ENCODE measurements around the gene ZNF319.

Gene ZNF319

DNA sequence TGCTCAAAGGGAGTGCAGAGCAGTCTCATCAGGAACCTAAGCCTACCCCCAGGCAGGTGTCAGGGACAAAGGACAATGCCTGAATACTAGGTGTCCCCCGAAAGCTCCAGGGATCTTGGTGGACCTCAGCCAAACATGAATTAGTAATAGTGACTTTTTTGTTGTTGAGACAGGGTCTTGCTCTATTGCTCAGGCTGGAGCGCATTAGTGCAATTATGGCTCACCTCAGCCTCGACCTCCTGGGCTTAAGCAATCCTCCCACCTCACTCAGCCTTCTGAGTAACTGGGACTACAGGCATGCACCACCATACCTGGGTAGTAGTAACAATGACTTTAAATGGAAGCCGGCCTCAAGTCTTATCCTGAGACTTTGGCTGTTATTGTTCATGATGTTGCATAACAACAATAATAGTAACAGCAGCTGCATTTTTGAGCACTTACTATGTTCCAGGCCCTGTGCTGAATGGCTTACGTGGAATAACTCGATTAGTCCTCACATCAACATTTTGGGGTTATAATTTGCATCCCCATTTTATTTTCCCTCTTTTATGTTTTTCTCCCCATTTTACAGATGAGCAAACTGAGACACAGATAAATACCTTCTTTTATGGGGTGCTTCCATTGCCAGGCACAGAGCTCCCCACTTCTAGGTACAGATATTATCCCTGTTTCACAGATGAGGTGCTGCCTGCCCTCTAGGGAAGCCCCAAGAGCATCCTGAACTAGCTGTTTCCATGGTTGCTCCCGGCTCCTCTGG is 49.1 kb downstream of the ZNF319 start:
- DNase-seq: no peak

DNA sequence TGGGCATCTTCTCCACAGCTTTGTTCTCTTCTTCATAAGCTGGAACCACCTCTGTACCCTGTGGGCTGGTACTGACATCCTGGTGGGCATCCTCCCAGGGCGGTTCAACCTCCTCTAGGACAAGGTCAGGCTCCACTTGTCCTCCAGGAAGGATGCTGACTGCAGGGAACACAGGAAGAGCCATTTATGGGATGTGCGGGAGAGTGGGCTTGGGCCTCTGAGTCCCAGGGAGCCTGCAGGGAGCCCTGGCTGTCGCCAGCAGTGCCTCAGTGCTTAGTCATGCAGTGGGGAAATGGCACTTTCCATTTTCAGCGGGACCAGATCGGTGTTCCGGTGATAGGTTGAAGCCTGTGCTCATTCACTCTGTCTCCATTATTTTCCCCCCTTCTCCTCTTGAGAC is 50.1 kb downstream of the ZNF319 start:
- DNase-seq: no peak

DNA sequence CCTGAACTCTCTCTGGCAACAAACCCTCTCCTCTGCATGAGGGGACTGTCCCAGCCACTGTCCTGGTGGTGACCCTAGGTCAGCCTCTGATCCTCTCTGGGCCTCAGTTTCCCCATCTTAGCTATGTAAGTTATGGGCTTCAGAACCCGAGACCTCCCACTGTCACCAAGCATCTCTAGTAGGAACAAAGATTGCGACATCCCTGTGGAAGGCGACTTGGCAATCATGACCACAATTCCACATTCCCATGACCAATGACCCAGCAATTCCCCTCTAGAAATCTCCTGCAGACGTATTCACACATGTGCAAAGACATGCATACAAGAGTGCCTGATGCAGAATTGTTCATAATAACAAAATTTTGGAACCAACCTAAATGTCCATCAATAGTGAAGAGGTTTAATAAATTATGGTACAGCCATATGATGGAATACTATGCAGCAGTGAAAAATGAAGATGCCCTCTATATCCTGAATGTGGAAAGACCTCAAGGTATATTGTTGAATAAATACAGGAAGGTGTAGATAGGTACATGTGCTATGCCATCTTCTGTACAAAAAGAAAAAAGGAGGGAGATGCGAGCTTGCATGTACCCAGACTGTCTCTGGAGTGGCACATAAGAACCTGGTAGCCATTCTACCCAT is 50.8 kb downstream of the ZNF319 start:
- DNase-seq: no peak

DNA sequence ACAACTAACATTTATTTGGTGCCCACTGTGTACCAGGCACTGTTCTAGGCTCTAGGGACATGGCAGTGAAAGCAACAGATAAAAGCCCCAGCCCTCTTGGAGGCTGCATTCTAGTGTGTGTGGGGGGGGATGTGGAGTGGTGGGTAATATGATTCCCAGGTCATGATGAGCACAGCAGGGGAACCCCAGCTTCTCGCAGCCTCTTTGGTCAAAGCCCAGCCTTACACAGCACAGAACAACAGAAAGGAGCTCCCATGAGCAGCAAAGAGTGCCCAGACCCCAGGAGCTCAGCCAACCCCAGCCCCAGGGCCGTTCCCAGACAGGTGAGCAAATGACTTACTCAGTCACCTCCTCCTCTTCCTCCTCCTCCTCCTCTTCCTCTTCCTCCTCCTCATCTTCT is 51.5 kb downstream of the ZNF319 start:
- no peak for DNase-seq

DNA sequence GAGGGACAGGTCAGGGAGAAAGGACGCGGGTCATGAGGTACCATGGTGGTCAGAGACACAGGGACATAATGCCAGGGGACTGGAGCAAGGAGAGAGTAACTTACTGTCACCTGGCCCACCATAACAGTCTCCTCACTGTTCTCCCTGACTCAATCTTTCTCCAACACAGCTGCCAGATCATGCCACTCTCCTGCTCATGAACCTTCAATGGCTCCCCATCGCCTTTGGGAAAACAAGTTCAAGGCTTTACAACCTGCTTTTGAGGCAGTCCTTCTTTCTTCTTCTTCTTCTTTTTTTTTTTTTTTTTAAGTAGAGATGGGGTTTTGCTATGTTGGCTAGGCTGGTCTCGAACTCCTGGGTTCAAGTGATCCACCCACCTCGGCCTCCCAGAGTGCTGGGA is 52.4 kb downstream of the ZNF319 start:
- DNase-seq: no peak

DNA sequence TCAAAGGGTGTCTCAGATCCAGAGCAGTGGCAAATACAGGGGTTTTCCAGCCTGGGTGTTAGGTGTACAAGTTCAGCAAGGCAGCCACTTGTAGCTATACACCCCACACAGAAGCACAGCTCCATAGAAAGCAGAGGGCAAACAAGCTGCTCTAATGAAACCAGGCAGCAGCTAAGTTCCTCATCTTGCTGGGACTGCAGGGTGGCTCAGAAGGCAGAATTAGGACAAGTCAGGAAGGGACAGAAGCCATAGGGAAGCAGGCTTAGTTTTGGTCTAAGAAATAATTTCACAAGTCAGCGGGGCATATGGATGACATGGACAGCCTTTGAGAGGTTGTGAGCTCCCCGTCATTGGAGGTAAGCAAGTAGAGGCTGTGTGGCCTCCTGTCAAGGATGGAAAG is 53.2 kb downstream of the ZNF319 start:
- DNase-seq: no peak

DNA sequence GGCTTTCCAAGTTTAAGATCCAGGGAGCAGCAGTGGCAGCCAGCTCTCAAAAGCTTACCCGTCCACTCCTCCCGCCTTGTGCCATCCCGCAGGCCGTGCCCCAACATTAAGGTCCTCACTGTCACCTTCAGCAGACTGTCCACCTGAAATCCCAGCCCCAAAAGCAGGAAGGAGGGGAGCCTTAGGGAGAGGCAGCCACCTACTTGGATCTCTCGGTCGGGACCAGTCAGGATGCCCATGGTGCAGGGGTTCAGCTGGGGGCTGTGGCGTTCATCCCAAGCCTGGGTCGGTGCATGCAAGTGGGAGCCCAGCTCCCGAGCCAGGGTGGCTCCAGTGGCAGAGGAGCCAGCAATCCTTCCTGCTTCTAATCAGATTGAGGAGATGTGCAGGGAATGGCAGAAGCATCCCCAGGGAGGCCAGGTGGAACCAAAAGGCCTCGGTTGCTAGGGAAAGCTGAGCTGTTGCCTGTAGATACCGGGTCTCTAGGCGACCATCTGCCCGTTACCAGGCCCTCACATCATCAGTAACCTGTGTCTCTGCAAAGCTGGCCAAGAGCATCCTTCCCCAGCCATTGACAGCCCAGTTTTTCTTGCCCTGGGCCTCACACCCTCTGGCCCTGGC is 54.2 kb downstream of the ZNF319 start:
- no peak for DNase-seq

DNA sequence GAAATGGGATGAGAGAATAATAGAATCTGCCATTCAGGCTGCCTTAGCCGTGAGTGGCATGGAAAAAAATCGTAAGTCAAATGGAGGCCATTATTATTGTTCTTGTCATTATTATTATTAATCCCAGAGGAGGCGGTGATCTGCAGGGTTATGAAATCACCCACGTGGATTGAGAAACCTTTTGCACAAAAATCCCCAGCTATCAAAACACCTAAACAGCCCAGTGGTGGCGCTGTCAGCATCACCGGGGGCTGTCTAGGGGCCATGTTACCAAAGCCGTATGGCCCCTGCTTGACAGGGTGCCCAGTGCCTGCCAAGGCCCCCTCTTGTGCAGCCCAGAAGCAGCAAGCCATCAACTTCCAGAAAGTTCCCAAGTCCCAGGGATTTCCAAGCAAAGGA is 54.7 kb downstream of the ZNF319 start:
- DNase-seq: no peak

DNA sequence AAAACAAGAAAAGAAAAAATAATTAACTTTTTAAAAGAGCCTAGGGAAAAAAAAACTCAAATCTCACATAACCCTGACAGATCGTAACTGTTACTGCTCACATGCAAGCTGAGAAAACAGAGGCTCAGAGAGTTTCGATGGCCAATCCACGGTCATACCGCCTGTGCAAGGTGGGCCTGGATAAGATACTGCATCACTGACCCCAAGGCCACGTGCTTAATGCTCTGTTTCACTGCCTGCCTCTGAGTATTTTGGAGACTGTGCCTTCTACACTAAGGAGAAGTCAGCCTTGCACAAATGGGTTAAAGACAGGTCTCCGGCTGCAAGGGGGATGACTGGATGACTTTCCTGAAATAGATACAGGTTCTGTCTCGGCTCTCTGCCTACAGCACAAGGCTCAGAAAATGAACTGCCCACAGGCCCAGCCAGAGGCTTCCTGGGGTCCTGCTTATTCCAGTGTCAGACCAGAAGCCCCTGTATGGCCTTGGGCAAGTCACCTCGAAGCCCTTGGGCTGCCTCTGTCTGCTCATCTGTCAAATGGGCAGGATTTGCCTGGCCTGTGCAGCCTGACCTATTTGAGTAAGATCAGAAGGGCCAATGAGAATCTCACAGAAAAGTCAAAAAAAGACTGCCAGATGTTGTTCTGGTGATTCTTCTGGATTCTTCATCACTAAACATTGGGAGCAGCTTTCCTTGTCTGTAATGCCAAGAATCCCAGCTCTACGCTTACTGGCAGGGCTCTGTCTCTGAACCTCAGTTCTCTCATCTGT is 55.3 kb downstream of the ZNF319 start:
- DNase-seq: no peak

Data from stimulated activated CD4-positive, alpha-beta T cell treated with anti-CD3 and anti-CD28 coated beads, Interleukin-2, amount 100 ng/mL, for 48 hours (primary cell).